Measurements from ENCODE around the gene GKAP1. TPM values are rescaled to one million over a fixed set of nuclear protein-coding genes. Genes with fewer than 3 reads are reported as not detected.

GKAP1 gene
- total RNA-seq, 1 experiment from 2014 or later = 6.2 TPM

GRCh38 chr9:83754383-83754977, 63.1 kb downstream of the GKAP1 start:
- H3K9me3 Mint-ChIP-seq = no peaks in the 10 kb centered on the region
- no peak overlapping the region for H3K14ac ChIP-seq (ENCODE audit: insufficient read depth, low read length)

More at GRCh38 chr9:83754383-83754977, 63.1 kb downstream of the GKAP1 start:
- no peak overlapping the region for H2AK5ac ChIP-seq (ENCODE audit: insufficient read length, low read length)
- H4K8ac ChIP-seq (replicated peaks; ENCODE audit: insufficient read length, low read depth, low read length) = no peak overlapping the region
- no peak overlapping the region for H3K56ac ChIP-seq (ENCODE audit: insufficient read length, low read depth, low read length)
- H3K27me3 Mint-ChIP-seq (ENCODE audit: low read depth) = no peaks in the 10 kb centered on the region
- no peak overlapping the region for H3K23ac ChIP-seq (ENCODE audit: insufficient read length, low read depth, low read length)
- no peaks in the 10 kb centered on the region for H4K20me1 ChIP-seq (ENCODE audit: control insufficient read depth, insufficient read depth, insufficient read length)
- no peak overlapping the region for H3K18ac ChIP-seq (ENCODE audit: insufficient read length, low read depth, low read length)
- TF ChIP-seq CTCF (conservative IDR thresholded peaks at IDR 0.05) = no peak
- 0 out of 7 replicates have a peak overlapping the region, but pooled peaks of 1 of the 3 experiments have one; percentile 2 for H3K27ac Mint-ChIP-seq
- H2BK5ac ChIP-seq (ENCODE audit: insufficient read length, low read length) = no peak overlapping the region
- H3K23me2 ChIP-seq (ENCODE audit: insufficient read length, low read depth, low read length, poor library complexity, severe bottlenecking) = no peaks in the 10 kb centered on the region
- no peaks in the 10 kb centered on the region for H3K79me1 ChIP-seq (ENCODE audit: insufficient read depth, low read depth, low read length, poor library complexity, severe bottlenecking)
- no peaks in the 10 kb centered on the region for H3K4me1 Mint-ChIP-seq
- no peak overlapping the region for H3T11ph ChIP-seq (ENCODE audit: low read length)
- no peak overlapping the region for H4K5ac ChIP-seq (ENCODE audit: insufficient read length, low read depth, low read length)
- no peak overlapping the region for H2BK20ac ChIP-seq (ENCODE audit: low read depth, low read length, poor library complexity, severe bottlenecking)
- H3K79me2 ChIP-seq (ENCODE audit: insufficient read depth, low read length) = no peaks in the 10 kb centered on the region
- no peak overlapping the region for H4K91ac ChIP-seq (ENCODE audit: insufficient read length, low read depth, low read length)
- H3K4me1 ChIP-seq (ENCODE audit: insufficient read depth, low read length) = no peaks in the 10 kb centered on the region
- H2BK15ac ChIP-seq (ENCODE audit: low read depth, low read length) = no peak overlapping the region
- no peaks in the 10 kb centered on the region for H3K27me3 ChIP-seq (ENCODE audit: insufficient read depth, low read length)
- no peak overlapping the region for H3K4me2 ChIP-seq (ENCODE audit: insufficient read depth, insufficient read length, low read length)
- no peak overlapping the region for H3K4me3 Mint-ChIP-seq
- no peak for DNase-seq
- H3K4ac ChIP-seq (ENCODE audit: low read depth, low read length) = no peak overlapping the region
- H3K36me3 Mint-ChIP-seq (ENCODE audit: insufficient read depth in 1 of 3, low read depth in 3 of 3) = no peaks in the 10 kb centered on the region
- H2AFZ ChIP-seq (ENCODE audit: low read length) = no peak overlapping the region
- H2BK120ac ChIP-seq (ENCODE audit: low read depth, low read length, poor library complexity, severe bottlenecking) = no peak overlapping the region
- no peak overlapping the region for H2BK12ac ChIP-seq (ENCODE audit: insufficient read length, low read depth, low read length)
- H3K27ac ChIP-seq (ENCODE audit: insufficient read length, low read depth, low read length) = no peak overlapping the region
- no peak overlapping the region for H3K9ac ChIP-seq (ENCODE audit: extremely low read depth, insufficient read length, low read length)
- no peaks in the 10 kb centered on the region for H3K9me3 ChIP-seq (ENCODE audit: control insufficient read depth, low read depth, low read length)

Data from H9 (cell line).